OCI-LY1 (cell line): ENCODE measurements around the gene OR52A1.

ENCODE experiments used
- EZH2 ChIP-seq: fragments of 200-600 bp; sonication (generic), shearing (Covaris generic); IDR thresholded peaks from 2 replicates; pipeline ENCODE4 v1.8.0; 2017; ENCODE audit warnings: borderline replicate concordance, mixed run types, mild to moderate bottlenecking, antibody characterized with exemption, low read length, moderate library complexity, mixed read lengths
- TF ChIP-seq, protein P1 (sequence below): fragments of 200-600 bp; sonication (generic), shearing (Covaris generic); IDR thresholded peaks from 2 replicates; pipeline ENCODE4 v1.5.1; 2017; ENCODE audit warnings: mild to moderate bottlenecking, antibody characterized with exemption, low read length, moderate library complexity, mixed read lengths

DNA sequence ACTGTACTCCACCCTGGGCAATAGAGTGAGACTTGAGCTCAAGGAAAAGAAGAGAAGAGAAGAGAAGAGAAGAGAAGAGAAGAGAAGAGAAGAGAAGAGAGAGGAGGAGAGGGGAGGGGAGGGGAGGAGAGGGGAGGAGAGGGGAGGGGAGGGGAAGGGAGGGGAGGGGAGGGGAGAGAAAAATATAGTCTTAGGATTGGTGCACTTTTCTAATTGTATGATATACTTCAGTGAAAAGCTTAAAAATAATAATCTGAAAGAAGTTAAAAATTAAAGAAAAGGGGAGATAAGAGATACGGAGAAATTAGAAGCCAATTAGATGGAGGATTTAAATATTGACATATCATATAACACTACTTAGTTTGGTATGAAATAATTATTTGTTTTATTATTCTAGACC is 35.7 kb downstream of the OR52A1 start:
- TF ChIP-seq, protein P1, sequence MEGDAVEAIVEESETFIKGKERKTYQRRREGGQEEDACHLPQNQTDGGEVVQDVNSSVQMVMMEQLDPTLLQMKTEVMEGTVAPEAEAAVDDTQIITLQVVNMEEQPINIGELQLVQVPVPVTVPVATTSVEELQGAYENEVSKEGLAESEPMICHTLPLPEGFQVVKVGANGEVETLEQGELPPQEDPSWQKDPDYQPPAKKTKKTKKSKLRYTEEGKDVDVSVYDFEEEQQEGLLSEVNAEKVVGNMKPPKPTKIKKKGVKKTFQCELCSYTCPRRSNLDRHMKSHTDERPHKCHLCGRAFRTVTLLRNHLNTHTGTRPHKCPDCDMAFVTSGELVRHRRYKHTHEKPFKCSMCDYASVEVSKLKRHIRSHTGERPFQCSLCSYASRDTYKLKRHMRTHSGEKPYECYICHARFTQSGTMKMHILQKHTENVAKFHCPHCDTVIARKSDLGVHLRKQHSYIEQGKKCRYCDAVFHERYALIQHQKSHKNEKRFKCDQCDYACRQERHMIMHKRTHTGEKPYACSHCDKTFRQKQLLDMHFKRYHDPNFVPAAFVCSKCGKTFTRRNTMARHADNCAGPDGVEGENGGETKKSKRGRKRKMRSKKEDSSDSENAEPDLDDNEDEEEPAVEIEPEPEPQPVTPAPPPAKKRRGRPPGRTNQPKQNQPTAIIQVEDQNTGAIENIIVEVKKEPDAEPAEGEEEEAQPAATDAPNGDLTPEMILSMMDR, result no peak
- no peak for TF ChIP-seq EZH2
